ENCODE data around the gene SRI.
"Not testable (repeated sequence)": the region's sequence is repeated elsewhere in the genome, so short reads cannot be mapped to it uniquely, and the experiment has no call there.

SRI gene
- 24.0 to 34.0 reads per million in 2 donors for total RNA-seq

DNA sequence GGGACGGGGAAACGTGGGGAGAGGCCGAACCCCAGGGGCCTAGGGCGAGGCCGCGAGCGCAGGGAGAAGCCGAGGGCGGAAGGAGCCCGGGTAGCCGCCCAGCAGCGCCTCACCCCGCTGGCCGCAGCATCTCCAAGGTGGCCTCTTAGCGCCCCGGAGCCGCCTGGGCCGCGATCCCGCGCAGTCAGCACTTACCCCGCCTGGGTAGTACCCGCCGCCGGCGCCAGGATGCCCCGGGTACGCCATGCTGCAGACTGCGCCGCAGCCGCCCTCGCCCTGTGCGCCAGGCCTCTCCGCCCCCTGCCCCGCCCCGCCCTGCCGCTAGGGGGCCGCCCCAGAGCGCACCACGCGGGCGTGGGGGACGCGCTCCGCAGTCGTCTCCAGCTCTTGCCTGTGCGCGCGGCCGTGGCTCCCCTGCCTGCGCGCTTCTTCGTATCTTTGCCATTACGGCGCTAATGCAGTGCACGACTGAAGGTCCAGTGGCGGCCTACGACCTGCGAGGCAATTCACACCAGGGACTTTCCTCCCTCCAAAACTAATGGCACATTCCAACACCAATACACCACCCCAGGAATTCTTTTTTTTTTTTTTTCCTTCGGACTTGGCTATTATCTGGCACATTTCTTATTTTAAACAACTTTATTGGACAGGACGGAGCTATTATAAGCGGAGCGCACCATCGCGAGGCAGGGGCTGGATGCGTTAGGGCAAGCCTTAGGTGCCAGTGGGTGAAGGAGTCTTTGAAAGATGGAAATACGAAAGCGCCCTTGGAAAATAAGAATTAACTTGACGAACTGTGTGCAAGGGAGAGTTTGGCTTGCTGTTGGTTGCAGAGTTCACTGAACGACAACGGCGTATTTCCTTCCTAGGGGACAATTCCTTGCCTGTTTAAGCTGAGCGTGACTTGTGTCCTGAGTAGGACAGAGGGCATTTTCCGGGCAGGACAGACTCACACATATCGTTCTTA lies at the start of gene SRI:
Gene SRI (minus strand): TSS at position 258 of the 967 bp plus-strand sequence. CDS start 12 bp downstream, at position 246.
- DNase-seq, result peak; percentile 84 to 94 (median 87)

- no peak for DNase-seq
These were observed 49.7 kb upstream of the SRI start for GRCh38 chr7:88269586-88269985.

DNA sequence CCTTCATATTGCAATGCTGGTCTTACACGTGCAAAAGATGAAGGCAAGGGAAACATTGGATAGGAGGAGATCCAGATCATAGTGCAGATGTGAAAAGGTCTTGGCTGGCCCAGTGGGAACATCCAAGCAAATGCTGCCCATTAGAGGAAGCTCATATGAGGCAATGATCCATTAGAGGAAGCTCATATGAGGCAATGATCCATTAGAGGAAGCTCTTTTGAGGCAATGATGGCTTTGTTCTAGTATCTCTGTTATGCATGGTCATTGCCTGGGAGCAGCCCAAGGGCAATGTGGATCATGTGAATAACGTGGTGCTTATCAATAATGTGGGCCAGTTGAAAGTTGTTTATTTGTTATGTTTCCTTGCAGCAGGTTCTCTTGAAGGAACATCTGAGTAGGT lies 49.0 kb upstream of the SRI start:
- DNase-seq, result no peak

GRCh38 chr7:88268051-88268450 lies 48.2 kb upstream of the SRI start:
- no peak for DNase-seq

DNA sequence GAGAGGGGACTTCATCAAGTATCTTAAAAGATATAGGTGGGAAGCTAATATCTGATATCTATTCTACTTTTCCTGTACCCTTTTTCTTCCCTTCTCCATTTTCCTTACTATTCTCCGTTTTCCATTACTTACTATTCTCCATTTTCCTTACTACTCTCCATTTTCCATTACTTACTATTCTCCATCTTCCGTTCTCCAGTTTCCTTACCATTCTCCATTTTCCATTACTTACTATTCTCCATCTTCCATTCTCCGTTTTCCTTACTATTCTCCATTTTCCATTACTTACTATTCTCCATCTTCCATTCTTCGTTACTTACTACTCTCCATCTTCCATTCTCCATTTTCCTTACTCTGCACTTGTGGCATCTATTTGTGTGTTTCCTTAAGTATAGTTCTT lies 47.6 kb upstream of the SRI start:
- DNase-seq, result no peak

GRCh38 chr7:88264987-88265386 lies 45.1 kb upstream of the SRI start:
- DNase-seq, result not testable (repeated sequence)

GRCh38 chr7:88262562-88262961 lies 42.7 kb upstream of the SRI start:
- DNase-seq, result no peak

- no peak for DNase-seq
These were observed 40.9 kb upstream of the SRI start for GRCh38 chr7:88260719-88261118.

DNA sequence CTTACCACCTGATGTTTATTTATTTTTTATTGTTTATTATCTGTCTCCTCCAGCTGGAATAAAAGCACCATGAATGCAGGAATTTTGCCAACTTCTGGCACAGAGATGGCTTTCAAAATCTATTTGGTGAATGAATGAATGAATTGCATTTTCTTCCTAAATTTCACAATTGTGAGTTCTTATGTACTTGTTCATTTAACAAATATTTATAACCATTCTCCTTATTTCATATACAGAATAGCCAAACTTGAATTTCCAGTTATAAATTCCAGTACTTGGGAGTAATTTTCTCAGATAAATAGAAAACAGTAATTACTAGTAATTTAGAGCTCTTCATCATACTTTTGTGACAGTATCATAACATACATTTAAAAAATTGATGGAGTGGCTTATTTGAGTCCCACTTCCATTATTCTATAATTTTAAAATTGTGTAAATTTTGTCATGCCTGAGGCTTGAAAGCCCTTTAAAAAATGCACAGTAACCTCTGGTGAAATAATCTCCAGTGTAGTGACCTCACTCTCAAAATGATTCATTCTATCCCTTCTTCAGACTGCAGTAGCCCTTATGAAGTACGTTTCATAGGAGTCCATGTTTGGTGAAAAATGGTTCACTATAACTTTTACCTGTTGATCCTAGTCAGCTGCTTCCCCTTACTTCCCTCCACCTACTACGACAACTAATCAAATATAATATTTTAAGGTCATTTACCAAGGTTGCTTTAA lies 40.0 kb upstream of the SRI start:
- no peak for DNase-seq

DNA sequence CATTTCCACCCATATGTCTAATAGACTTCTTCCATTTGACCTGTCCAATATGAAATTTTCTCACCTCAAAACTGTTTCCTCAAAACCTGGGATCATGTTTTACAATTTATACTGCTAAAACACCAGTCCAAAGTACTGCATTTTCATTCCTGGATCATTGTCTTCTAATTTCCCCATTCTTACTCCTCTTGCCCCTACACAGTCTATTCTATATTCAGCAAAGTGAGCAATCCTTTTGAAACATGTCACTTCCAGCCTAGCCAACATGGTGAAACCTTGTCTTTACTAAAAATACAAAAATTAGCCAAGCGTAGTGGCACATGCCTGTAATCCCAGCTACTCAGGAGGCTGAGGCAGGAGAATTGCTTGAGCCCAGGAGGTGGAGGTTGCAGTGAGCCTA lies 38.5 kb upstream of the SRI start:
- DNase-seq, result not testable (repeated sequence)

GRCh38 chr7:88256906-88257305 lies 37.1 kb upstream of the SRI start:
- no peak for DNase-seq

DNA sequence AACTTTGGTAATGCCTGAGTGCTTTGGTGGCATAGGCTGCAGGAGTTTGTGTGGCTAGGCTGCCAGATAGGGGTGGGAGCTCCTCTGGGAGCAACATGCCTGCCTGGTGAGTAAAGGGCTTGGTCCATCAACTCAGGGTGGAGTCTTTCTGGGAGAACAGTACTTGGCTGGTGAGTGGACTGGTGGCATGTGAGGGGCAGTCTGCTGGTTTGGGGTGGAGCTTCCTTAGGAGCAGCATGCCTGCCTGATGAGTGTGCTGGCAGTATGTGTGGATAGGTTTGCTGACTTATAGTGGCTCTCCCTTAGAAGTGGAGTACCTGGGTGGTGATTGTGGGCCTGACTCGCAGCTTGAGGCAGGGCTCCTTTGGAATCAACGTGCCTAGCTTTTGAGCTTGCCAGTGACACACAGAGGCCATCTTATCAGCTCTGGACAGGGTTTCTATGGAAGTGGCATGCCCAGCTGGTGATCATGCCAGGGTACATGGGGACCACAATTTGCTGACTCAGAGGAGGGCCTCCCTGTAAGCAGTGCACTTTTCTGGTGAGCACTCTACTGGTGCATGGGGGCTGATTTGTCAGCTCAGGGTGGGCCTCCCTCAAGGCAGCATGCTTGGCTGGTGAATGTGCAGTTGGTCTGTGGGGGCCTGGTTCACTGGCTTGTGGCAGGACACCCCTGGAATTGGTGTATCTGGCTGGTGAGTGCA lies 35.0 kb upstream of the SRI start:
- no peak for DNase-seq

GRCh38 chr7:88253640-88254039 lies 33.8 kb upstream of the SRI start:
- DNase-seq, result no peak

- DNase-seq, result no peak
These were observed 24.4 kb upstream of the SRI start for GRCh38 chr7:88244258-88244657.

DNA sequence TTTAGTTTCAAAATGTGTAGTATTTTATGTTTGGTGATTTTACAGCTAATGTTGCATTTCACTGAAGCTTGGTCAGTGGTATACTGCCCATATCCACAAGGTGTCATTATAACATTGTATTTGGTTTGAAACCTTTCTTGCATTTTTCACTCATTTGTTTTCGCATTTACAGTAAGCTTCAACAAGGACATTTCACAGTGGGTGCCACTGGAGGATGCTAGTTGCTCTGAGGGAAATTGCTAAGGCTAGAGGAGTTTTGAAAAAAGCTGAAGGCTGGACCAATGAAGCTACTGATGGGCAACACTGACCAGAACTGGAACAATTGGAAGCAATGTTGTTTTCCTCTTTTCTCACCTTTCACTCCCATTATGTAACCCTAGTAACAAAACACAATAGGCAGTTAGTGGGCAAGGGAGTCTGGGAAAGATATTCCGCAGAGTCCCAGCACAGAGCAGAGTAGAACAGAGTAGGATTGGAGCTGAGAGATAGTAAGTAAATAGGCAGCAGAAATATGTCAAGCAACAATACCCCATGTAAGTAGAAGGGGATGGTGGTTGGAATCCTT lies 23.6 kb upstream of the SRI start:
- peak in 1 of 5 experiments; percentile 31 for DNase-seq

DNA sequence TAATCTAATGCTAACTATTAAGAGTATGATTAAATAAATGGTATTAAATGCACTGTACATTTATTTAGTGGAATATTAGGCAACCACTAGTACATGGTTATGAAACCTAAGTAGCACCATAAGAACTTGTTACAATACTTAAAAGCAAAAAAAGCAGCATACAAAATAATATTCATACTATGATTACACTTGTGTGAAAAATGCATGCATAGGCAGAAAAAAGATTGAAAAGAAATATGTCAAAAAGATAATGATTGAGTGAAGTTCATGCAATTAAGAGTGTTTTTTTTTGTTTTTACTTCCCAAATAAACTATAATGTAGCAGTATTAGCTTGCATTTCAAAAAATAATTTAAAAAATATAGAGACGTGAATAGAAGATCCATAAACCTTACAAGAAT lies 20.0 kb upstream of the SRI start:
- DNase-seq, result no peak

- no peak for DNase-seq
These were observed 14.0 kb upstream of the SRI start for GRCh38 chr7:88233828-88234227.

DNA sequence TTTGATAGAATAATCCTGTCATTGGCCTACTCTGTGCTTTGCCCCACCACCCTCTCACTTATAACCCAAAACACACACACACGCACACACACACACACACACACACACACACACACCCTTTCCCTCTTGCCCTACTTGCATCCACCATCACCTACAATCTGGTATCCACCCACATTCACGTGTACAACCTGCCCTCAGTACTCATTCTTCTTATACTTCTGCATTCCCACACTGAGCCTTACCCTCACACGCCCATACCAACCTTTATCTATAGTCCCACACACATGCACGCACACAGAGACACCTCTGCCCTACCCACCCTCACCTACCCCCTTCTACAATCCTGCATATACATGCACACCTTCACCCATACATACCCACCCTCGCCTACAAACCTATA lies 10.8 kb upstream of the SRI start:
- no peak for DNase-seq

DNA sequence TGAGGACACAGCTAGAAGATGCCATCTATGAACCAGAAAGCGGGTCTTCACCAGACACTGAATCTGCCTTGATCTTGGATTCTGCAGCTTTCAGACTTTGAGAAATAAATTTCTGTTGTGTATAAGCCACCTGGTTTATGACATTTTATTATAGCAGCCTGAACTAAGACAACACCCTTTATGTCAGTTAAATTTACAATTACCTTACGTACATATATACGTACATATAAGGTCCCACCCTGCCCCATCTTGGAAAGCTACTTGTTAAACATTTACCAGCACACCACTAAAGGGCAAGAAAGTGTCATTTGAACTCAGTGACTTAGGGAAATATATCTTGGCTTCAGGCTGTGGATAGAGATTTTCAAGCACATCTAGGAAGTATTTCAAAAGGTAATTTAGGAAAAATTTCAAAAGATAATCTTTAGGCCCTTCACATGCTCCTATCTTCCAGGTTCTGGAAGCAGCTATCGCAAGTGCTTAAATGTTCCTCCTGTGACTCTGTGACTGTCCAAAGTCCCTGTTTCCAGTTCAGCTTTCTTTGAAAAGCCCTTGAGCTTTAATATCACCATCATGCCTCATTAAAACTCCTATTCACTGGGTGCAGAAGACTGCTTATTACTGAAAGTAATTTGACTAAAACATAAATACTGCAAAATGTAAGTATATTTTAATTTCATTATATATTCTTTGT lies 9.6 kb upstream of the SRI start:
- DNase-seq, result no peak

DNA sequence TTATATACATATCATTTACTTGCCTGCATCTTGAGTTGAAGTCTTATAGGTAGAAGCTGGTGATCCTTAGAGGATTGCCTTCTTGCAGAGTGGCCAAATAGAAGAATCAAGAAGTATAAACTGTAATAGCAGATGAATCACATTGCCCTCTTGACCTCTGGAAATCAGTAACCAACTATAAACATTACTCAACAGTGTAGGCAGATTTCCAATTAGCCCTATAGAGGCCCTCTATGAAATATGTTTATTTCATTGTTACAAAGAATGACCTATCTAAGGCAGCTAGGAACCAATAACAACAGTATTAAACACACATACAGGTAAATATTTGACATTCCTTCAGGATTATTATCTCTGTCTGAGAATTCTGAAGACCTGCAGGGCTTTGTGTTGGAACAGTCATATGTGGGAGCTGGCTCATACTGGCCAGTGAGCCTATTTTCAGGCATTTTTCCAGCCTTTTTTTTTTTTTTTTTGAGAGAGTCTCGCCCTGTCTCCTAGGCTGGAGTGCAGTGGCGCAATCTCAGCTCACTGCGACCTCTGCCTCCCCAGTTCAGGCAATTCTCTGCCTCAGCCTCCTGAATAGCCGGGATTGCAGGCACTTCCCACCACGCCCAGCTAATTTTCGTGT lies 7.2 kb upstream of the SRI start:
- DNase-seq, result no peak

GRCh38 chr7:88226201-88226600 lies 6.4 kb upstream of the SRI start:
- DNase-seq, result no peak
